Hepatocyte (in vitro differentiated cells): ENCODE data around the gene LMCD1. TPM values are rescaled to one million over a fixed set of nuclear protein-coding genes. Genes with fewer than 3 reads are reported as not detected.

Source experiments
- DNase-seq: peaks from one replicate; pipeline ENCODE4 v3.0.0-alpha.2; 2016; ENCODE audit warnings: low spot score
- H2AFZ ChIP-seq: fragments of 200-600 bp; sonication (generic); 2 replicates; pipeline ENCODE4 v1.6.0; 2016; ENCODE audit warnings: antibody characterized with exemption, mild to moderate bottlenecking
- H3K27ac ChIP-seq: fragments of 200-600 bp; sonication (generic); 2 replicates; pipeline ENCODE4 v1.5.1; 2016; ENCODE audit warnings: mild to moderate bottlenecking
- H3K27me3 ChIP-seq: fragments of 200-600 bp; sonication (generic); 2 replicates; pipeline ENCODE4 v1.6.1; 2016
- H3K36me3 ChIP-seq: fragments of 200-600 bp; sonication (generic); replicated peaks from 2 replicates; pipeline ENCODE4 v1.5.1; 2016; ENCODE audit warnings: low read depth; ENCODE audit not compliant: insufficient read depth
- H3K4me1 ChIP-seq: fragments of 200-600 bp; sonication (generic); 2 replicates; pipeline ENCODE4 v1.5.1; 2016; ENCODE audit warnings: mild to moderate bottlenecking, moderate library complexity; ENCODE audit not compliant: insufficient read depth
- H3K4me2 ChIP-seq: fragments of 200-600 bp; sonication (generic); 2 replicates; pipeline ENCODE4 v1.6.0; 2016
- H3K4me3 ChIP-seq: fragments of 200-600 bp; sonication (generic); 2 replicates; pipeline ENCODE4 v1.5.1; 2016; ENCODE audit warnings: mild to moderate bottlenecking
- H3K79me2 ChIP-seq: fragments of 200-600 bp; sonication (generic); 2 replicates; pipeline ENCODE4 v1.6.0; 2017; ENCODE audit warnings: mild to moderate bottlenecking
- H3K9me2 ChIP-seq: fragments of 200-600 bp; sonication (generic); replicated peaks from 2 replicates; pipeline ENCODE4 v1.6.0; 2017; ENCODE audit warnings: mild to moderate bottlenecking; ENCODE audit not compliant: insufficient read depth
- H3K9me3 ChIP-seq: fragments of 200-600 bp; sonication (generic); 2 replicates; pipeline ENCODE4 v1.5.1; 2016; ENCODE audit warnings: low read depth, mild to moderate bottlenecking
- H4K20me1 ChIP-seq: fragments of 200-600 bp; sonication (generic); 2 replicates; pipeline ENCODE4 v1.6.0; 2016; ENCODE audit warnings: mild to moderate bottlenecking; ENCODE audit not compliant: insufficient read depth, poor library complexity, severe bottlenecking
- EZH2 ChIP-seq: fragments of 200-600 bp; sonication (generic); IDR thresholded peaks from 2 replicates; pipeline ENCODE4 v1.6.1; 2016; ENCODE audit warnings: antibody characterized with exemption, mild to moderate bottlenecking, borderline replicate concordance
- EZH2phosphoT487 ChIP-seq: fragments of 200-600 bp; sonication (generic); IDR thresholded peaks from one replicate; pipeline ENCODE4 v1.6.1; 2018; ENCODE audit warnings: antibody characterized with exemption, mild to moderate bottlenecking, low read depth, moderate library complexity; ENCODE audit not compliant: unreplicated experiment, severe bottlenecking
- WGBS: methylation state at CpG from one replicate; pipeline ENCODE4 v1.1.6; 2016; ENCODE audit warnings: low lambda C conversion rate; ENCODE audit errors: missing lambda C conversion rate; 5-methylcytosine and 5-hydroxymethylcytosine counted together
- polyA plus RNA-seq: library from polyadenylated mRNA; unstranded; fragments of >200 nt; fragmentation: Nextera tagmentation; extraction: Ambion mirVana; gene quantifications from 2 replicates; pipeline ENCODE4 v1.2.1, GENCODE V29; 2016
- total RNA-seq: library from RNA; depleted of rRNA; stranded (reverse); fragments of >200 nt; gene quantifications from 2 replicates; pipeline ENCODE4 v1.2.3, GENCODE V29; 2014
- TF ChIP-seq, protein P1 (sequence below): fragments of 200-600 bp; sonication (generic); IDR thresholded peaks from 2 replicates; pipeline ENCODE4 v1.5.1; 2016; ENCODE audit warnings: antibody characterized with exemption, mild to moderate bottlenecking; ENCODE audit not compliant: poor library complexity

The LMCD1 gene
- total and polyA plus RNA-seq, 2 experiments from 2014 or later = 195 to 347 TPM

DNA sequence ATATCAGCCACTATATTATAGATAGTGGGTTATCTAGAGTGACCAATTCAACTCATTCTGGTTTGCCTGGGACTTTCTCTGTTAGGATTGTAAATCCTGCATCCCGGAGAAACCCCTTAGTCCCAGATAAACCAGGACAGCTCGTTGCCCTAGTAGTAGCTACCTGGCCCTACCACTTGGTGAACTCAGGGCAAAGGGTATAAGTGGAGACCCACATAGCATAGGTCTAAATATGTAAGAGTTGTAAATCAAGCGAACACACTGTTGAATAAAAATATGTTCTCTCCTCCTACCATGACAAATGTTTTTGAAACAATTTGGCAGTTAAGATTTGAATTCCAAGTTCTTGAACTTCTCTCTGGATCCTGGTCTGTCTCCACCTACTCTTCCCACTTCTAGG is 15.7 kb upstream of the LMCD1 start:
- H3K9me3 ChIP-seq = no peaks in the 10 kb centered on the region
- H3K36me3 ChIP-seq = no peaks in the 10 kb centered on the region
- 52% methylated on average over 3 of the region's 3 CpGs for WGBS
- no peaks in the 10 kb centered on the region for H3K79me2 ChIP-seq
- no peak overlapping the region for H2AFZ ChIP-seq
- H3K27me3 ChIP-seq = no peaks in the 10 kb centered on the region
- no peak for DNase-seq
- H3K9me2 ChIP-seq = no peaks in the 10 kb centered on the region
- H3K4me2 ChIP-seq = no peak overlapping the region
- TF ChIP-seq EZH2phosphoT487 = no peak
- TF ChIP-seq, protein P1, sequence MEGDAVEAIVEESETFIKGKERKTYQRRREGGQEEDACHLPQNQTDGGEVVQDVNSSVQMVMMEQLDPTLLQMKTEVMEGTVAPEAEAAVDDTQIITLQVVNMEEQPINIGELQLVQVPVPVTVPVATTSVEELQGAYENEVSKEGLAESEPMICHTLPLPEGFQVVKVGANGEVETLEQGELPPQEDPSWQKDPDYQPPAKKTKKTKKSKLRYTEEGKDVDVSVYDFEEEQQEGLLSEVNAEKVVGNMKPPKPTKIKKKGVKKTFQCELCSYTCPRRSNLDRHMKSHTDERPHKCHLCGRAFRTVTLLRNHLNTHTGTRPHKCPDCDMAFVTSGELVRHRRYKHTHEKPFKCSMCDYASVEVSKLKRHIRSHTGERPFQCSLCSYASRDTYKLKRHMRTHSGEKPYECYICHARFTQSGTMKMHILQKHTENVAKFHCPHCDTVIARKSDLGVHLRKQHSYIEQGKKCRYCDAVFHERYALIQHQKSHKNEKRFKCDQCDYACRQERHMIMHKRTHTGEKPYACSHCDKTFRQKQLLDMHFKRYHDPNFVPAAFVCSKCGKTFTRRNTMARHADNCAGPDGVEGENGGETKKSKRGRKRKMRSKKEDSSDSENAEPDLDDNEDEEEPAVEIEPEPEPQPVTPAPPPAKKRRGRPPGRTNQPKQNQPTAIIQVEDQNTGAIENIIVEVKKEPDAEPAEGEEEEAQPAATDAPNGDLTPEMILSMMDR = no peak
- TF ChIP-seq EZH2 = no peak
- H3K4me3 ChIP-seq = no peak overlapping the region
- peak overlapping the region; percentile 81 for H3K27ac ChIP-seq
- H3K4me1 ChIP-seq = peaks cover 31% of the 10 kb centered on the region
- no peaks in the 10 kb centered on the region for H4K20me1 ChIP-seq

DNA sequence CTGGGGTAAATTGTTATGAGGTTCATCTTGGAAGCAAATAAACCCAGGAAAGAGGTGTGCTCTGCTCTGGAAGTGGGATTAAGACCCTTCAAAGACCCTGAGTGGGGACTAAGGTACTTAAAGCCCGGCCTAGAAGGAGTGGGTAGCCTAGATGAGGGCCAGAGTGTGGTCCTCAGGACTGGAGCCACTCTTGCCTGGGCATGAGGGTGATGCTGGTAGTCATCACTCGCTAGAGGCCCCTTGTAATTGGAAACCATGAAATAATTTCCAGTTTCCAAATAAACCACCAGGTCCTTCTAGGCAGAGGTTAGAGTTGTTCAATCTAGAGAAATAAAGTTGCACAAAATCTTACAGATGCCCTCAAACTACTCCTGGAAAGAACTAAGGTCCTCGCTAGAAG is 15.2 kb upstream of the LMCD1 start:
- no peaks in the 10 kb centered on the region for H3K9me3 ChIP-seq
- no peak for TF ChIP-seq EZH2phosphoT487
- TF ChIP-seq EZH2 = no peak
- TF ChIP-seq, protein P1 = no peak
- H3K36me3 ChIP-seq = no peaks in the 10 kb centered on the region
- peak overlapping the region; percentile 81 for H3K27ac ChIP-seq
- no peak overlapping the region for H2AFZ ChIP-seq
- DNase-seq = no peak
- H3K4me3 ChIP-seq = no peak overlapping the region
- H3K4me1 ChIP-seq = peaks cover 33% of the 10 kb centered on the region
- H4K20me1 ChIP-seq = no peaks in the 10 kb centered on the region
- WGBS = 85% methylated on average over 3 of the region's 3 CpGs
- no peaks in the 10 kb centered on the region for H3K9me2 ChIP-seq
- no peak overlapping the region for H3K4me2 ChIP-seq
- H3K79me2 ChIP-seq = no peaks in the 10 kb centered on the region
- H3K27me3 ChIP-seq = no peaks in the 10 kb centered on the region

DNA sequence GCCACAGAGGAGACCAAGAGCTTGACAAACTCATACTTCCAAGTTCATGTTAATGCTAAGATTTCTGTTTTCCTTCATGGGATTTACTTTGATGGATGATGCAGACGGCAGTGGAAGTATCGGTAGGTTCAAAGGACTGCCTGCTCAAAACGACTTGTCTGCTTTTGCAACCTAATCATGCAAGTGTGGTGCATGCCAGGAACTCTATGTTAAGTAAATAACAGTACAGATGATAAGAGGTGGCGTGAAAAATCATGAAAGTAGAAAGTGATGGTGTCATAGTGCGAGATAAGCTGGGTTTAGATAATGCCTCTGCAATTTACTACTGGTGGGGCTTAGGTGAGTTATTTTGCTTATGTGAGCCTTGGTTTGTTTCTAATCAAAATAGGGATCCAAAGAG is 14.7 kb upstream of the LMCD1 start:
- Histone ChIP-seq H3K36me3 (no peaks in the 10 kb centered on the region), H4K20me1 (no peaks in the 10 kb centered on the region), H3K4me2 (no peak overlapping the region), H3K27ac (peak overlapping the region; percentile 92), H3K9me2 (no peaks in the 10 kb centered on the region), H3K27me3 (no peaks in the 10 kb centered on the region), H3K4me1 (peaks cover 33% of the 10 kb centered on the region), H3K9me3 (no peaks in the 10 kb centered on the region), H3K4me3 (no peak overlapping the region), H2AFZ (no peak overlapping the region), H3K79me2 (no peaks in the 10 kb centered on the region)
- peak; percentile 81 for DNase-seq
- 21% methylated on average over 5 of the region's 5 CpGs for WGBS
- TF ChIP-seq EZH2 (no peak), EZH2phosphoT487 (peak; percentile 99)
- TF ChIP-seq, protein P1 = no peak

DNA sequence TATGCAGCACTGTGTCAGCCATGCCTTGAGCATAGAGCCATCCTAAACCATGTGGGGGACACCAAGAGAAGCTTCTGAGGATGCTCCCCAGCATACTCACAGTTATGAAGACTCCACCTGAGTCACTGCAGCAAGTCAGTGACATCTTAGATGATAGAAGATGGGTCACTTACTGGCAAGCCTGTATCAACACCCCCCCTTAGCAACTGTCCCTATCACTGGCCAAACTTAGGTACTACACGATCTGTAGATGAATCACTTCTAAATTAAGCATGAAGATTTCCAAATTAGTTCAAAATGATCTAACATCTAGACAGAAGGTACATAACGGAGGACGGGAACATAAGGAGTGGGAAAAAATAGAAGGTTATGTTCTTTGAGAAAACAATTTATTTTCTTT is 13.2 kb upstream of the LMCD1 start:
- Histone ChIP-seq H2AFZ (no peak overlapping the region), H3K79me2 (no peaks in the 10 kb centered on the region), H4K20me1 (no peaks in the 10 kb centered on the region), H3K4me2 (no peak overlapping the region), H3K9me3 (no peaks in the 10 kb centered on the region), H3K36me3 (no peaks in the 10 kb centered on the region), H3K4me1 (peaks cover 38% of the 10 kb centered on the region), H3K27me3 (no peaks in the 10 kb centered on the region), H3K9me2 (no peaks in the 10 kb centered on the region), H3K27ac (peak overlapping the region; percentile 92), H3K4me3 (no peak overlapping the region)
- WGBS = 69% methylated on average over 3 of the region's 3 CpGs
- no peak for TF ChIP-seq EZH2
- TF ChIP-seq, protein P1 = no peak
- TF ChIP-seq EZH2phosphoT487 = no peak
- no peak for DNase-seq
